Esophagus squamous epithelium (tissue), 5 donors: ENCODE results near the gene ANKRD39. TPM values are rescaled to one million over a fixed set of nuclear protein-coding genes. Genes with fewer than 3 reads are reported as not detected.

Source experiments
- DNase-seq: peaks from one replicate; lab custom pipeline; 2025; lab: John Stamatoyannopoulos, UW
- H3K27ac ChIP-seq, 4 donors: fragments of 200-600 bp; sonication (generic); one replicate each; pipeline ENCODE4 v1.5.1; 2016 to 2019; ENCODE audit warnings: mild to moderate bottlenecking in 1 of 4
- H3K27me3 ChIP-seq, 4 donors: fragments of 200-600 bp; sonication (generic); 1 replicate in 3 of 4; 2 replicates in 1 of 4; pipeline versions ENCODE4 v1.5.1 to v1.6.0; 2017 to 2021; ENCODE audit warnings: antibody characterized with exemption in 1 of 4
- H3K36me3 ChIP-seq, 3 donors: fragments of 200-600 bp; sonication (generic); one replicate each; pipeline ENCODE4 v1.5.1; 2016 to 2019
- H3K4me1 ChIP-seq, 3 donors: fragments of 200-600 bp; sonication (generic); one replicate each; pipeline ENCODE4 v1.5.1; 2017 to 2019
- H3K4me3 ChIP-seq, 4 donors: fragments of 200-600 bp; sonication (generic); 1 replicate in 3 of 4; 2 replicates in 1 of 4; pipeline ENCODE4 v1.5.1; 2016 to 2019; ENCODE audit warnings: mild to moderate bottlenecking in 2 of 4, moderate library complexity in 1 of 4
- H3K9me3 ChIP-seq, 3 donors: fragments of 200-600 bp; sonication (generic); one replicate each; pipeline ENCODE4 v1.5.1; 2016 to 2019
- POLR2A ChIP-seq, 4 donors: fragments of 450-650 bp; IDR thresholded peaks; one replicate each; pipeline ENCODE4 v1.6.1; 2017; ENCODE audit warnings: antibody characterized with exemption in 4 of 4, mild to moderate bottlenecking in 4 of 4, moderate library complexity in 3 of 4
- WGBS, 2 donors: methylation state at CpG; one replicate each; pipeline ENCODE4 v1.1.5; 2018; 5-methylcytosine and 5-hydroxymethylcytosine counted together
- intact Hi-C: fragments of 100-400 bp; cut with DNase I; formaldehyde crosslinking; loops from one replicate; pipeline ENCODE4 v1.15.0; 2022
- total RNA-seq, 4 donors: library from RNA; depleted of rRNA; stranded (reverse); fragments of >200 nt; gene quantifications; one replicate each; pipeline ENCODE4 v1.1.0, GENCODE V29; 2016
- TF ChIP-seq, protein P1 (sequence below), 6 experiments: fragments of 450-650 bp in 4 of 6; fragments of 200-600 bp in 2 of 6; sonication (generic) in 2 of 6; IDR thresholded peaks; one replicate each; pipeline ENCODE4 v1.5.1; 2016 to 2019; ENCODE audit warnings: antibody characterized with exemption in 6 of 6, mild to moderate bottlenecking in 4 of 6, moderate library complexity in 4 of 6
- donor health status: DM: yes; HTN: yes; CAD: no.

ANKRD39 gene
- total RNA-seq, 4 donors from 2014 or later = 7.1 to 17.2 (median 14.0) TPM

DNA sequence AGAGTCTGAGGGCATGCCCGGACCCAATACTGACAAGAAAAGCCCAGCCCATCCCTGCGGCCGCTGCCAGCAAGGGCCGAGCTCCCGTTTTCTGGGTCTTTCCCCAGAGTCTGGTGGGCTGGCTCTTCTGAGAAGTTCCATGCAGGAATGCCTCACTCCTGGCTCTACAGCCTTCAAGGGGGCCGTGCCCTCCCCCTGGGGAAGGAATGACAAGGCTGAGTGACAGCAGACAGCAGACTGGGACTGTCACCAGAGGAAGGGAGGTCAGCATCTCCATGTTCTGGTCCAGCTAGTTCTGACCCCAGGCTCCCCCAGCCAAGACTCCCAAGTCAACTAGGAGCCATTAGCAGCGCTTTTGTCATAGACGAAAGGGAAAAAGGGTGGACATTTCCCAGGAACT lies 25.1 kb upstream of the ANKRD39 start:
- Histone ChIP-seq H3K27ac (peak overlapping the region; percentile 69 to 86 (median 76)), H3K27me3 (no peaks in the 10 kb centered on the region), H3K4me1 (peaks cover 63 to 81% (median 72%) of the 10 kb centered on the region in 3 donors), H3K36me3 (no peaks in the 10 kb centered on the region), H3K4me3 (no peak overlapping the region), H3K9me3 (no peaks in the 10 kb centered on the region)
- whole genome bisulfite sequencing, 2 donors = 38 to 44% methylated on average over 3 to 7 of the region's 8 CpGs
- intact Hi-C loops = no loop called here
- TF ChIP-seq, protein P1, sequence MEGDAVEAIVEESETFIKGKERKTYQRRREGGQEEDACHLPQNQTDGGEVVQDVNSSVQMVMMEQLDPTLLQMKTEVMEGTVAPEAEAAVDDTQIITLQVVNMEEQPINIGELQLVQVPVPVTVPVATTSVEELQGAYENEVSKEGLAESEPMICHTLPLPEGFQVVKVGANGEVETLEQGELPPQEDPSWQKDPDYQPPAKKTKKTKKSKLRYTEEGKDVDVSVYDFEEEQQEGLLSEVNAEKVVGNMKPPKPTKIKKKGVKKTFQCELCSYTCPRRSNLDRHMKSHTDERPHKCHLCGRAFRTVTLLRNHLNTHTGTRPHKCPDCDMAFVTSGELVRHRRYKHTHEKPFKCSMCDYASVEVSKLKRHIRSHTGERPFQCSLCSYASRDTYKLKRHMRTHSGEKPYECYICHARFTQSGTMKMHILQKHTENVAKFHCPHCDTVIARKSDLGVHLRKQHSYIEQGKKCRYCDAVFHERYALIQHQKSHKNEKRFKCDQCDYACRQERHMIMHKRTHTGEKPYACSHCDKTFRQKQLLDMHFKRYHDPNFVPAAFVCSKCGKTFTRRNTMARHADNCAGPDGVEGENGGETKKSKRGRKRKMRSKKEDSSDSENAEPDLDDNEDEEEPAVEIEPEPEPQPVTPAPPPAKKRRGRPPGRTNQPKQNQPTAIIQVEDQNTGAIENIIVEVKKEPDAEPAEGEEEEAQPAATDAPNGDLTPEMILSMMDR (IDR thresholded peaks at IDR 0.05) = no peak
- no peak for TF ChIP-seq POLR2A (IDR thresholded peaks at IDR 0.05)
- DNase-seq = no peak

DNA sequence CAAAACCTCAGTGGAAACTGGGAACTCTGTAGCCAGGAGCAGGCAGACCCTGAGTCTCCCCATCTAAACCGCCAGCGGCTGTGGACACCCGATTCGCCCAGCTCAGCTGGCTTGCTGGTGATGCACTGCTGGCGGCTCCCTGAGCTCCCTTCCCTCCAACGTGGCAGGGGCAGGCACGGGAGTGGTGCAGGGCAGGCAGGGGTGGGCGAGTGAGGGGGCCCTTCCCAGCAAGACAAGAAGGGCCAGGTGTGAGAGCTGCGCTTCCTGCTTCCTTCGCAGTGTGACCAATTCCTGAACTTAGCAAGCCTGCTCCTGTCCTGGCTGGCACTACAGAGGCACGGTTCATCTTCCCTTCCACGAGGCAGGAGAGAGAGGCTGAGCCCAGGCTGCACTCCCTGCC lies 24.4 kb upstream of the ANKRD39 start:
- TF ChIP-seq, protein P1 (IDR thresholded peaks at IDR 0.05) = no peak
- peak in 1 of 4 donors; percentile 26 for TF ChIP-seq POLR2A (IDR thresholded peaks at IDR 0.05)

DNA sequence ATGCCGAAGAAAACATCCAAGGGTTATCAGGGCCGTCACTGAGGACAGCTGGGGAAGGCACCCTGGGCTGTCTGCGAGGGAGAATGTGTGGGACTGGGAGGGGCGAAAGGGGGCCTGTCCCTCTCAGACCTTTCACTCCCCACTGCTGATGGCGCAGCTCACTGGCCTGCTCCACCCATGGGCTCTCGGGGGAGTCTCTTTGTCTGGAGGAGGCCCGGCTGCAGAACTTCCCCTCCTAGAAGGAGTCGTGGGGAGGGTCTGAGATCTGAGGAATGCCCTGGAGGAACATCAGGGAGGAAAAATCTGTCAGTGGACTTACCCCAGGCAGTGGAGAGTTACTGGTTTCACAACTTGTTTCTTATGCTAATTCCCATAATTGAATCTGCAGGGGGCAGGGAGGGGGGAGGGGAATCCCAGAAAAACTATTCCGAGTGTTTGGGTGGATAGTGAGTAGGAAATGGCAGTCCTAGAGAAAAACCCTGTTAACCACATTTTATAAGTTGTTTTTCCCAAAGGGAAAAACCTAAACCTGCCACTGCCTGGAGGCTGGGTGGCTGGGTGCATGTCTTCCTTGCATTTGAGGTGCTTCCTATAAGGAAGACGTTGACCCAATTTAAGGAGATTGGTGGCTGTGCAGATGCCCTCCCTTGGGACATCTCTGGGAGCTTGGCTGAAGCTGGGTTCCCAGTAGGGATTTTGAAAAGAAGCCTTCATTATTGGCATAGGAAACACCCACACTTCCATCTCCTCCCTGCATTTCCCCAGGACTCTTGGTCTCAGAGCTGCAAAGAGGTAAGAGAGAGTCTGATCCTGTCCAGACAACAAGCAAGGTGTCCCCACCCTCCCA lies 23.8 kb upstream of the ANKRD39 start:
- peaks cover 56 to 73% (median 64%) of the 10 kb centered on the region in 3 donors for H3K4me1 ChIP-seq
- DNase-seq = no peak
- H3K27ac ChIP-seq = peak overlapping the region; percentile 69 to 86 (median 76)
- WGBS, 2 donors = 32 to 50% methylated on average over 6 to 8 of the region's 10 CpGs
- H3K27me3 ChIP-seq = no peaks in the 10 kb centered on the region
- H3K9me3 ChIP-seq = no peaks in the 10 kb centered on the region
- H3K36me3 ChIP-seq = no peaks in the 10 kb centered on the region
- intact Hi-C loops = no loop called here
- TF ChIP-seq, protein P1 (IDR thresholded peaks at IDR 0.05) = no peak
- no peak for TF ChIP-seq POLR2A (IDR thresholded peaks at IDR 0.05)
- no peak overlapping the region for H3K4me3 ChIP-seq

More for the DNA sequence above, 24.4 kb upstream of the ANKRD39 start:
- Histone ChIP-seq H3K36me3 (no peaks in the 10 kb centered on the region), H3K4me3 (no peak overlapping the region), H3K9me3 (no peaks in the 10 kb centered on the region), H3K4me1 (peaks cover 63 to 80% (median 71%) of the 10 kb centered on the region in 3 donors), H3K27ac (peak overlapping the region; percentile 69 to 86 (median 76)), H3K27me3 (no peaks in the 10 kb centered on the region)
- DNase-seq = no peak
- intact Hi-C loops = no loop called here
- WGBS, 2 donors = 66% methylated on average over 6 of the region's 12 CpGs; no CpG with 5 or more reads in 1 of the 2 donors

DNA sequence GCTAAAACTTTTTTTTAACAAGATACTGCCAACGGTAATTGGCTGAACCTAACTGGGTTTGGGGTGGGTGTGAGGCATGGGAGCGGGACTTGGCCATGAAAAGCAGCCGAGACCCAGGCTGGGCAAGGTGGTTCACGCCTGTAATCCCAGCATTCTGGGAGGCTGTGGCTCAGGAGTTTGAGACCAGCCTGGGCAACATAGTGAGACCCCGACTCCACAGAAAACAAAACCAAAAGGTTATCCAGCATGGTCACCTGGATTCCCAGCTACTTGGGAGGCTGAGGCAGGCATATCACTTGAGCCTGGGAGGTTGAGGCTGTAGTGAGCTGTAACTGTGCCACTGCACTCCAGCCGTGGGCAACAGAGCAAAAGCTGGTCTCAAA lies 23.1 kb upstream of the ANKRD39 start:
- TF ChIP-seq, protein P1 (IDR thresholded peaks at IDR 0.05) = no peak
- no peak for TF ChIP-seq POLR2A (IDR thresholded peaks at IDR 0.05)
- no peaks in the 10 kb centered on the region for H3K9me3 ChIP-seq
- 43 to 82% methylated on average over 1 to 4 of the region's 6 CpGs for WGBS, 2 donors
- no peak overlapping the region for H3K4me3 ChIP-seq
- intact Hi-C loops = no loop called here
- DNase-seq = no peak
- peak overlapping the region in 1 of 4 donors; percentile 86 for H3K27ac ChIP-seq
- peaks cover 53 to 72% (median 58%) of the 10 kb centered on the region in 3 donors for H3K4me1 ChIP-seq
- H3K27me3 ChIP-seq = no peaks in the 10 kb centered on the region
- no peaks in the 10 kb centered on the region for H3K36me3 ChIP-seq

DNA sequence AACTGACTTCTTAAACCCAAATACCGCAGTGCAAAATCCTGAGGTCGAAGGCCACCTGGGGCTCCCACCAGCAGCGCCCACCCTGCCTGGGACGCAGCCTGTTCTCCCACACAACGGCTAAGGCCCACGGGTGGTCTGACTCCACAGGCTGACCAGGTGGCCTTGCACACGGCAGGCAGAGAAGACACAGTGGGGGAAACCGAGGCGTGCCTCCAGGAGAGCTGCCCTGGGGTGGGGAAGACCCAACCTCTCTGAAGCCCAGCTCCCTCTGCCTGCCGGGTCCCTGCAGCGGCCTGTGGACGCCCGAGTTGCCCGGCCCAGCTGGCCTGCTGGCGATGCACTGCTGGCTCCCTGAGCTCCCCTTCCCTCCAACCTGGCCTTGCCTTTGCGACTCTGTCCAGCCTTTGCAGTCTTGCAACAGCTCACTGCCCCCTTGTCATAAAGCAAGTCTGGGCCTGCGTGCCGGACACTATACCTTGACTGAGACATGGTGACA lies 21.8 kb upstream of the ANKRD39 start:
- no peak overlapping the region for H3K4me3 ChIP-seq

More for the DNA sequence above, 21.8 kb upstream of the ANKRD39 start:
- Histone ChIP-seq H3K36me3 (no peaks in the 10 kb centered on the region), H3K27me3 (no peaks in the 10 kb centered on the region), H3K4me1 (peaks cover 47 to 72% (median 58%) of the 10 kb centered on the region in 3 donors), H3K27ac (no peak overlapping the region), H3K9me3 (no peaks in the 10 kb centered on the region)
- 91% methylated on average over 9 of the region's 18 CpGs; no CpG with 5 or more reads in 1 of the 2 donors for WGBS, 2 donors
- intact Hi-C loops = no loop called here
- no peak for DNase-seq
- no peak for TF ChIP-seq POLR2A (IDR thresholded peaks at IDR 0.05)
- TF ChIP-seq, protein P1 (IDR thresholded peaks at IDR 0.05) = no peak
